KMS-11 (cell line): Measurements from ENCODE around the gene FRAS1.

Experiments
- H2AFZ ChIP-seq: fragments of 200-600 bp; sonication (generic); 2 replicates; pipeline ENCODE4 v1.6.1; 2016; ENCODE audit warnings: antibody characterized with exemption, mixed run types, low read depth
- H3K27ac ChIP-seq: fragments of 200-600 bp; sonication (generic); 2 replicates; pipeline ENCODE4 v1.6.1; 2016; ENCODE audit warnings: mild to moderate bottlenecking, mixed run types
- H3K27me3 ChIP-seq: fragments of 200-600 bp; sonication (generic); 2 replicates; pipeline ENCODE4 v1.6.1; 2017; ENCODE audit warnings: mild to moderate bottlenecking, low read depth, mixed run types, moderate library complexity; ENCODE audit not compliant: insufficient read depth
- H3K36me3 ChIP-seq: fragments of 200-600 bp; sonication (generic); 2 replicates; pipeline ENCODE4 v1.6.1; 2017; ENCODE audit warnings: mild to moderate bottlenecking, mixed run types; ENCODE audit not compliant: insufficient read depth
- H3K4me1 ChIP-seq: fragments of 200-600 bp; sonication (generic); 2 replicates; pipeline ENCODE4 v1.6.1; 2016; ENCODE audit warnings: mild to moderate bottlenecking, low read depth, mixed run types; ENCODE audit not compliant: poor library complexity, severe bottlenecking
- H3K4me2 ChIP-seq: fragments of 200-600 bp; sonication (generic); 2 replicates; pipeline ENCODE4 v1.7.0; 2016; ENCODE audit warnings: mild to moderate bottlenecking, mixed run types
- H3K4me3 ChIP-seq: fragments of 200-600 bp; sonication (generic); IDR thresholded peaks from 2 replicates; pipeline ENCODE4 v1.6.1; 2017; ENCODE audit warnings: low read depth, low read length, mixed read lengths; ENCODE audit not compliant: insufficient read depth
- H3K79me2 ChIP-seq: fragments of 200-600 bp; sonication (generic); 2 replicates; pipeline ENCODE4 v1.6.1; 2016; ENCODE audit warnings: low read depth, mixed run types; ENCODE audit not compliant: insufficient read depth
- H3K9ac ChIP-seq: fragments of 200-600 bp; sonication (generic); 2 replicates; pipeline ENCODE4 v1.6.1; 2016; ENCODE audit warnings: mild to moderate bottlenecking, mixed run types
- H4K20me1 ChIP-seq: fragments of 200-600 bp; sonication (generic); 2 replicates; pipeline ENCODE4 v1.6.1; 2016; ENCODE audit warnings: mild to moderate bottlenecking, mixed run types; ENCODE audit not compliant: insufficient read depth
- TF ChIP-seq, protein P1 (sequence below): fragments of 200-600 bp; sonication (generic); conservative IDR thresholded peaks from 2 replicates; pipeline ENCODE4 v1.6.1; 2017; ENCODE audit warnings: low read depth, mild to moderate bottlenecking, antibody characterized with exemption, low read length, moderate library complexity, mixed read lengths

The FRAS1 gene

DNA sequence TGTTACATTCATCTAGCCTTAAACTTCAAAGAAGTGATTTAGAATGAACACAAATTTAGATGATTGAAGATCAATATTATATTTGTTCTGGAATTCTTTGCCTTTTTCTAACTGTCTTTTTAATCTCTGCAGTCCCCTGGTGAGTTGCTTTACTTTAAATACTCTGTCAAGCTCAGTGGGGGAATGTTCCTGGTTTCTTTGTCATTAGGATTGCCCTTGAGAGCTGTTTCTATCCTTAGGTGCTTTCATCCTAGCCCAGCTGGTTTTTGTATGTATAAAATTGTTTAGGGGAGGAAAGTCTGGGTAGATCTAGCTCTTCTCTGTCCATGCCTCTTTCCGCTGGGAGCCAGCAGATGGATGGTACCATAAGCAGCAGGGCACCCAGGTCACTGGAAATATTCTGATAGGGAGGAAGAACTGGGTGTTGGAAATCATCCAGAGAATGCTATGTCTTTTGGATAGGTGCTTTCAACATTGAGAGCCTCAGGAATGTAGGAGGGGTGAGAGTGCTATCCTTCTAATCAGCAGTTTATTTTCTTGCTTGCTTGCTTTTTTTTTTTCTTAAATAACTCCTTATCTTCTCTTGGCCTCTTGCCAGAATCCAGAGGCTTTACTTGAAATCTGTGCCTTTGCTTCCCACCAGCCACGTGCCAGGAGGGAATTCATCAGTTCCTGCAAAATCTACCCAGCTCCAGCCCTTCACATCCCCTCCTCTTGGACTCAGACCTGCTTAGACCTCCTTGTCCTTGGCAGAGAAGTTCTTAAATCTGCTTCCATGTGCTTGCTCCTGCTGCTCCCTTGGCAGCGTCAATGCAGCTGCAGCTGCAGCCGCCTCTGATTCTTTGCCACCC lies 279.2 kb downstream of the FRAS1 start:
- H3K27me3 ChIP-seq = no peaks in the 10 kb centered on the region
- H2AFZ ChIP-seq = no peak overlapping the region
- no peaks in the 10 kb centered on the region for H4K20me1 ChIP-seq
- H3K79me2 ChIP-seq = no peaks in the 10 kb centered on the region
- TF ChIP-seq, protein P1, sequence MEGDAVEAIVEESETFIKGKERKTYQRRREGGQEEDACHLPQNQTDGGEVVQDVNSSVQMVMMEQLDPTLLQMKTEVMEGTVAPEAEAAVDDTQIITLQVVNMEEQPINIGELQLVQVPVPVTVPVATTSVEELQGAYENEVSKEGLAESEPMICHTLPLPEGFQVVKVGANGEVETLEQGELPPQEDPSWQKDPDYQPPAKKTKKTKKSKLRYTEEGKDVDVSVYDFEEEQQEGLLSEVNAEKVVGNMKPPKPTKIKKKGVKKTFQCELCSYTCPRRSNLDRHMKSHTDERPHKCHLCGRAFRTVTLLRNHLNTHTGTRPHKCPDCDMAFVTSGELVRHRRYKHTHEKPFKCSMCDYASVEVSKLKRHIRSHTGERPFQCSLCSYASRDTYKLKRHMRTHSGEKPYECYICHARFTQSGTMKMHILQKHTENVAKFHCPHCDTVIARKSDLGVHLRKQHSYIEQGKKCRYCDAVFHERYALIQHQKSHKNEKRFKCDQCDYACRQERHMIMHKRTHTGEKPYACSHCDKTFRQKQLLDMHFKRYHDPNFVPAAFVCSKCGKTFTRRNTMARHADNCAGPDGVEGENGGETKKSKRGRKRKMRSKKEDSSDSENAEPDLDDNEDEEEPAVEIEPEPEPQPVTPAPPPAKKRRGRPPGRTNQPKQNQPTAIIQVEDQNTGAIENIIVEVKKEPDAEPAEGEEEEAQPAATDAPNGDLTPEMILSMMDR = no peak
- H3K9ac ChIP-seq = no peak overlapping the region
- H3K36me3 ChIP-seq = no peaks in the 10 kb centered on the region
- H3K4me3 ChIP-seq = no peak overlapping the region
- H3K4me2 ChIP-seq = no peak overlapping the region
- no peak overlapping the region for H3K27ac ChIP-seq
- no peaks in the 10 kb centered on the region for H3K4me1 ChIP-seq

GRCh38 chr4:78337244-78338020 lies 280.3 kb downstream of the FRAS1 start:
- Histone ChIP-seq H3K79me2 (no peaks in the 10 kb centered on the region), H2AFZ (no peak overlapping the region), H3K27me3 (no peaks in the 10 kb centered on the region), H3K4me3 (no peak overlapping the region), H4K20me1 (no peaks in the 10 kb centered on the region), H3K9ac (no peak overlapping the region), H3K27ac (no peak overlapping the region), H3K4me1 (no peaks in the 10 kb centered on the region), H3K36me3 (no peaks in the 10 kb centered on the region), H3K4me2 (no peak overlapping the region)
- TF ChIP-seq, protein P1 = no peak

GRCh38 chr4:78342125-78342524 lies 285.0 kb downstream of the FRAS1 start:
- no peaks in the 10 kb centered on the region for H3K79me2 ChIP-seq
- no peaks in the 10 kb centered on the region for H3K36me3 ChIP-seq
- no peaks in the 10 kb centered on the region for H3K27me3 ChIP-seq
- H3K4me1 ChIP-seq = no peaks in the 10 kb centered on the region
- TF ChIP-seq, protein P1 = no peak
- no peak overlapping the region for H2AFZ ChIP-seq
- no peaks in the 10 kb centered on the region for H4K20me1 ChIP-seq
- H3K27ac ChIP-seq = no peak overlapping the region
- no peak overlapping the region for H3K4me3 ChIP-seq
- H3K4me2 ChIP-seq = no peak overlapping the region
- no peak overlapping the region for H3K9ac ChIP-seq

DNA sequence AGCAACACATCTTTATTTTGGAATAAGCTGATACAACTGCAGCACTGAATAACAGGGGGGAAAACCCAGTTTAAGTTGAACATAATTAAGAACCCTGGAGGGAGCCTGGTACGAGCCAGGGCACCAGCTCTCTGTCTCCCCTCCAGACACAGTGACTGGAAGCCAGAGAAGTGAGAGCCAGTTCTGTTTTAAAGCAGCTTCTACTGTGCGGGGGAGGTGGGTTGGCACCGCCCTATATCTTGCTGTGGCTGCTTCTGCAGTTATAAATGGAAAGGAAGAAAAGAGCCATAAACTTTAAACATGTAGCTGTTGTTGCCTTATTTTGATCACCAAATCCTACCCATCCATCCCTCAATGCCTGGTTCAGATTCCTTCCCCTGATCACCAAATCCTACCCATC lies 286.6 kb downstream of the FRAS1 start:
- Histone ChIP-seq H3K4me2 (no peak overlapping the region), H3K36me3 (no peaks in the 10 kb centered on the region), H3K4me3 (no peak overlapping the region), H3K27ac (no peak overlapping the region), H3K9ac (no peak overlapping the region), H2AFZ (no peak overlapping the region), H3K27me3 (no peaks in the 10 kb centered on the region), H3K79me2 (no peaks in the 10 kb centered on the region), H3K4me1 (no peaks in the 10 kb centered on the region), H4K20me1 (no peaks in the 10 kb centered on the region)
- TF ChIP-seq, protein P1 = no peak
